Tibial nerve (tissue), 4 donors: ENCODE data around the gene GPR25. TPM values are rescaled to one million over a fixed set of nuclear protein-coding genes. Genes with fewer than 3 reads are reported as not detected.

Experiments used
- DNase-seq, 2 donors: peaks; one replicate each; pipeline ENCODE4 v3.0.0-alpha.2; 2019; ENCODE audit warnings: low spot score in 2 of 2
- H3K27ac ChIP-seq, 4 donors: fragments of 200-600 bp; sonication (generic) in 3 of 4; one replicate each; pipeline ENCODE4 v1.5.1; 2017 to 2019; ENCODE audit warnings: mild to moderate bottlenecking in 1 of 4
- H3K27me3 ChIP-seq, 2 donors: fragments of 200-600 bp; sonication (generic) in 1 of 2; one replicate each; pipeline versions ENCODE4 v1.5.1 to v1.6.0; 2017 to 2019
- H3K36me3 ChIP-seq, 3 donors: fragments of 200-600 bp; sonication (generic); one replicate each; pipeline ENCODE4 v1.5.1; 2018 to 2019
- H3K4me1 ChIP-seq, 4 donors: fragments of 200-600 bp; sonication (generic) in 3 of 4; one replicate each; pipeline ENCODE4 v1.5.1; 2017 to 2019
- H3K4me3 ChIP-seq, 4 donors: fragments of 200-600 bp; sonication (generic) in 3 of 4; one replicate each; pipeline ENCODE4 v1.5.1; 2017 to 2019; ENCODE audit warnings: mild to moderate bottlenecking in 1 of 4, moderate library complexity in 1 of 4
- H3K9me3 ChIP-seq, 4 donors: fragments of 200-600 bp; sonication (generic) in 3 of 4; one replicate each; pipeline ENCODE4 v1.5.1; 2017 to 2019
- CTCF ChIP-seq, 5 experiments: fragments of 200-600 bp in 3 of 5; fragments of 450-650 bp in 2 of 5; sonication (generic) in 3 of 5; IDR thresholded peaks; one replicate each; pipeline ENCODE4 v1.5.1; 2016 to 2019; ENCODE audit warnings: antibody characterized with exemption in 5 of 5, mild to moderate bottlenecking in 3 of 5, moderate library complexity in 2 of 5
- EP300 ChIP-seq, 2 donors: sonication (generic); formaldehyde crosslinking; IDR thresholded peaks; one replicate each; pipeline ENCODE4 v1.6.1; 2017; ENCODE audit warnings: antibody characterized with exemption in 2 of 2, mild to moderate bottlenecking in 1 of 2
- POLR2A ChIP-seq, 2 donors: fragments of 450-650 bp; IDR thresholded peaks; one replicate each; pipeline ENCODE4 v1.6.1; 2017; ENCODE audit warnings: antibody characterized with exemption in 2 of 2, mild to moderate bottlenecking in 2 of 2, moderate library complexity in 2 of 2
- WGBS, 2 donors: methylation state at CpG; one replicate each; pipeline ENCODE4 v1.1.5; 2018; 5-methylcytosine and 5-hydroxymethylcytosine counted together
- total RNA-seq, 4 donors: library from RNA; depleted of rRNA; stranded (reverse); fragments of >200 nt; gene quantifications; one replicate each; pipeline ENCODE4 v1.1.0, GENCODE V29; 2016

The GPR25 gene
- total RNA-seq, 4 donors from 2014 or later: not detected

- DNase-seq: no peak
- Histone ChIP-seq H3K36me3 (peaks cover 0 to 30% (median 0%) of the 10 kb centered on the region in 3 donors), H3K4me3 (no peak overlapping the region), H3K27ac (no peak overlapping the region), H3K4me1 (peaks cover 0 to 15% (median 0%) of the 10 kb centered on the region in 4 donors), H3K27me3 (no peaks in the 10 kb centered on the region), H3K9me3 (peaks cover 0 to 3% (median 0%) of the 10 kb centered on the region in 4 donors)
- TF ChIP-seq POLR2A (IDR thresholded peaks at IDR 0.05) (no peak), CTCF (IDR thresholded peaks at IDR 0.05) (no peak), EP300 (IDR thresholded peaks at IDR 0.05) (no peak)
- 60 to 74% methylated on average over 3 of the region's 3 CpGs for WGBS, 2 donors
Measured at GRCh38 chr1:200838676-200839445, 33.9 kb upstream of the GPR25 start.

GRCh38 chr1:200845360-200845759 is 27.4 kb upstream of the GPR25 start:
- TF ChIP-seq POLR2A (IDR thresholded peaks at IDR 0.05) (no peak), EP300 (IDR thresholded peaks at IDR 0.05) (no peak), CTCF (IDR thresholded peaks at IDR 0.05) (no peak)
- H3K9me3 ChIP-seq: no peaks in the 10 kb centered on the region
- H3K27ac ChIP-seq: no peak overlapping the region
- 87% methylated on average over 4 of the region's 4 CpGs for WGBS, 2 donors
- DNase-seq: no peak
- H3K4me1 ChIP-seq: no peaks in the 10 kb centered on the region
- no peaks in the 10 kb centered on the region for H3K27me3 ChIP-seq
- H3K36me3 ChIP-seq: peaks cover 0 to 77% (median 0%) of the 10 kb centered on the region in 3 donors
- H3K4me3 ChIP-seq: no peak overlapping the region

GRCh38 chr1:200846398-200846797 is 26.4 kb upstream of the GPR25 start:
- DNase-seq: no peak
- Histone ChIP-seq H3K4me1 (no peaks in the 10 kb centered on the region), H3K9me3 (no peaks in the 10 kb centered on the region), H3K4me3 (no peak overlapping the region), H3K27ac (no peak overlapping the region), H3K36me3 (peaks cover 0 to 87% (median 0%) of the 10 kb centered on the region in 3 donors), H3K27me3 (no peaks in the 10 kb centered on the region)
- 76 to 78% methylated on average over 1 of the region's 1 CpG for WGBS, 2 donors
- TF ChIP-seq EP300 (IDR thresholded peaks at IDR 0.05) (no peak), CTCF (IDR thresholded peaks at IDR 0.05) (no peak), POLR2A (IDR thresholded peaks at IDR 0.05) (no peak)

- no peak for TF ChIP-seq POLR2A (IDR thresholded peaks at IDR 0.05)
- TF ChIP-seq CTCF (IDR thresholded peaks at IDR 0.05): no peak
- TF ChIP-seq EP300 (IDR thresholded peaks at IDR 0.05): no peak
- Histone ChIP-seq H3K4me3 (no peak overlapping the region), H3K9me3 (no peaks in the 10 kb centered on the region), H3K27ac (no peak overlapping the region), H3K4me1 (no peaks in the 10 kb centered on the region), H3K27me3 (no peaks in the 10 kb centered on the region), H3K36me3 (peaks cover 0 to 90% (median 0%) of the 10 kb centered on the region in 3 donors)
- DNase-seq: no peak
- WGBS, 2 donors: 95 to 97% methylated on average over 6 of the region's 6 CpGs
Measured at GRCh38 chr1:200849430-200849829, 23.4 kb upstream of the GPR25 start.

- TF ChIP-seq POLR2A (IDR thresholded peaks at IDR 0.05) (no peak), EP300 (IDR thresholded peaks at IDR 0.05) (no peak), CTCF (IDR thresholded peaks at IDR 0.05) (no peak)
- Histone ChIP-seq H3K36me3 (peaks cover 0 to 91% (median 0%) of the 10 kb centered on the region in 3 donors), H3K4me1 (no peaks in the 10 kb centered on the region), H3K27me3 (no peaks in the 10 kb centered on the region), H3K4me3 (no peak overlapping the region), H3K27ac (no peak overlapping the region), H3K9me3 (no peaks in the 10 kb centered on the region)
- no peak for DNase-seq
Measured at GRCh38 chr1:200850554-200850953, 22.2 kb upstream of the GPR25 start.
